Tongue (tissue), 2 donors: ENCODE results near the gene TMSB10. TPM values are rescaled to one million over a fixed set of nuclear protein-coding genes. Genes with fewer than 3 reads are reported as not detected.
"Not testable (repeated sequence)": the region's sequence is repeated elsewhere in the genome, so short reads cannot be mapped to it uniquely, and the experiment has no call there.

Experiments
- DNase-seq: peaks from one replicate; pipeline ENCODE4 v3.0.0-alpha.2; 2015
- total RNA-seq: library from RNA; depleted of rRNA; stranded (reverse); fragments of >200 nt; gene quantifications from one replicate; pipeline ENCODE4 v1.2.3, GENCODE V29; 2014

The TMSB10 gene
- 1,365 TPM for total RNA-seq

GRCh38 chr2:84905181-84906107 is at the start of gene TMSB10:
Gene TMSB10, plus strand, starts transcription at chr2:84905656.
- DNase-seq = peak; percentile 94

- DNase-seq = no peak
Observed at GRCh38 chr2:84855731-84856130, 49.7 kb upstream of the TMSB10 start.

- DNase-seq = no peak
Observed at GRCh38 chr2:84856787-84857186, 48.7 kb upstream of the TMSB10 start.

- DNase-seq = no peak
Observed at GRCh38 chr2:84857566-84857965, 47.9 kb upstream of the TMSB10 start.

- DNase-seq = no peak
Observed at GRCh38 chr2:84858123-84858522, 47.3 kb upstream of the TMSB10 start.

- no peak for DNase-seq
Observed at GRCh38 chr2:84858937-84859336, 46.5 kb upstream of the TMSB10 start.

GRCh38 chr2:84861539-84861938 is 43.9 kb upstream of the TMSB10 start:
- no peak for DNase-seq

GRCh38 chr2:84862006-84862405 is 43.5 kb upstream of the TMSB10 start:
- DNase-seq = no peak

- peak; percentile 24 for DNase-seq
Observed at GRCh38 chr2:84865181-84865783, 40.2 kb upstream of the TMSB10 start.

- no peak for DNase-seq
Observed at GRCh38 chr2:84866122-84866521, 39.3 kb upstream of the TMSB10 start.

- not testable (repeated sequence) for DNase-seq
Observed at GRCh38 chr2:84868327-84868726, 37.1 kb upstream of the TMSB10 start.

GRCh38 chr2:84870306-84870705 is 35.1 kb upstream of the TMSB10 start:
- DNase-seq = no peak

- not testable (repeated sequence) for DNase-seq
Observed at GRCh38 chr2:84872691-84873090, 32.8 kb upstream of the TMSB10 start.

- no peak for DNase-seq
Observed at GRCh38 chr2:84873350-84873749, 32.1 kb upstream of the TMSB10 start.

- DNase-seq = no peak
Observed at GRCh38 chr2:84874381-84875212, 30.9 kb upstream of the TMSB10 start.

- DNase-seq = no peak
Observed at GRCh38 chr2:84875213-84875560, 30.3 kb upstream of the TMSB10 start.

GRCh38 chr2:84875619-84876018 is 29.8 kb upstream of the TMSB10 start:
- not testable (repeated sequence) for DNase-seq

GRCh38 chr2:84876369-84876768 is 29.1 kb upstream of the TMSB10 start:
- no peak for DNase-seq

GRCh38 chr2:84878459-84878858 is 27.0 kb upstream of the TMSB10 start:
- DNase-seq = no peak

GRCh38 chr2:84878896-84879583 is 26.4 kb upstream of the TMSB10 start:
- DNase-seq = no peak

GRCh38 chr2:84879584-84880394 is 25.7 kb upstream of the TMSB10 start:
- DNase-seq = peak; percentile 47

GRCh38 chr2:84880395-84880644 is 25.1 kb upstream of the TMSB10 start:
- DNase-seq = no peak
